Adrenal gland (tissue), 5 donors: ENCODE measurements around the gene USF1.

ENCODE experiments used
- POLR2A ChIP-seq, 2 donors: fragments of 450-650 bp; IDR thresholded peaks; one replicate each; pipeline ENCODE4 v1.6.1; 2017; ENCODE audit warnings: antibody characterized with exemption in 2 of 2, mild to moderate bottlenecking in 2 of 2, moderate library complexity in 1 of 2
- TF ChIP-seq, protein P1 (sequence below), 6 experiments: fragments of 450-650 bp in 4 of 6; fragments of 200-600 bp in 2 of 6; sonication (generic) in 1 of 6; IDR thresholded peaks; 1 replicate in 5 of 6; 2 replicates in 1 of 6; pipeline versions ENCODE4 v1.5.1 to v1.8.0; 2016 to 2021; ENCODE audit warnings: antibody characterized with exemption in 6 of 6, mild to moderate bottlenecking in 2 of 6, moderate library complexity in 1 of 6
- donor health status: DM: no; HTN: no; CAD: no.

DNA sequence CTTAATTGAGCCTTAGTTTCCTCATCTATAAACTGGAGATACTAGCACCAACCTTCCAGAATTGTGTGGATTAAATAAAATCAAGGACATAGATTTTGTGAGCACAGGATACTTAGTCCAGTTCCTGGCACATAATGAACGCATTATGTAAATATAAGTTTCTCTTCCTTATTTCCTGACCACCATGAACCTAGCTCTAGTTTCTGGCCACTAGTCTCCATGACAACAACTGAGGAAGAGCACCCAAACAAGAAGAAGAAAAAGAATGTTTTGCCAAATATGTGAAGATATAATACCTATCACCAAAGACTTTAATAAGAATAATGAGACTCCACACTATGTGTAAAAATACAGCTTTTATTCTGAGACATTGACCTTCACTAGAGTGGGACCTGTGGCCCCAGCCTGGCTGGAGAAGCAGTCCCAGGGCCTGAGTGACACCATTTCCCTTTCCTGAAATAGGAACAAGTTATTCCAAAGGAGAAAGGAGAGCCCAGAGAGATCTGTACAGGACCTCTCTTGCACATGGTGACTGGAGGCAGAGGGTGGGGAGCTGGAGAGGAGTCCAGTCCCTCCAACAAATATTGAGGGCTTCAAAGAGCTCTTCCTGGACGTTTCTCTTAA is 940 bp upstream of the USF1 start:
- TF ChIP-seq, protein P1, sequence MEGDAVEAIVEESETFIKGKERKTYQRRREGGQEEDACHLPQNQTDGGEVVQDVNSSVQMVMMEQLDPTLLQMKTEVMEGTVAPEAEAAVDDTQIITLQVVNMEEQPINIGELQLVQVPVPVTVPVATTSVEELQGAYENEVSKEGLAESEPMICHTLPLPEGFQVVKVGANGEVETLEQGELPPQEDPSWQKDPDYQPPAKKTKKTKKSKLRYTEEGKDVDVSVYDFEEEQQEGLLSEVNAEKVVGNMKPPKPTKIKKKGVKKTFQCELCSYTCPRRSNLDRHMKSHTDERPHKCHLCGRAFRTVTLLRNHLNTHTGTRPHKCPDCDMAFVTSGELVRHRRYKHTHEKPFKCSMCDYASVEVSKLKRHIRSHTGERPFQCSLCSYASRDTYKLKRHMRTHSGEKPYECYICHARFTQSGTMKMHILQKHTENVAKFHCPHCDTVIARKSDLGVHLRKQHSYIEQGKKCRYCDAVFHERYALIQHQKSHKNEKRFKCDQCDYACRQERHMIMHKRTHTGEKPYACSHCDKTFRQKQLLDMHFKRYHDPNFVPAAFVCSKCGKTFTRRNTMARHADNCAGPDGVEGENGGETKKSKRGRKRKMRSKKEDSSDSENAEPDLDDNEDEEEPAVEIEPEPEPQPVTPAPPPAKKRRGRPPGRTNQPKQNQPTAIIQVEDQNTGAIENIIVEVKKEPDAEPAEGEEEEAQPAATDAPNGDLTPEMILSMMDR (IDR thresholded peaks at IDR 0.05): no peak
- TF ChIP-seq POLR2A (IDR thresholded peaks at IDR 0.05): no peak
